IPS DF 6.9 (cell line): ENCODE measurements around the gene ABHD2.
A peak's percentile ranks its signal among the peaks of the same experiment; 100 is the strongest.

Source experiments
- DNase-seq: peaks from one replicate; pipeline ENCODE4 v3.0.0-alpha.2; 2013; ENCODE audit warnings: low read depth, low spot score
- H3K27ac ChIP-seq: one replicate; pipeline ENCODE4 v1.5.1; 2013; ENCODE audit warnings: low read length, control low read depth
- H3K27me3 ChIP-seq: 2 replicates; pipeline ENCODE4 v1.6.1; 2013; ENCODE audit warnings: mild to moderate bottlenecking, low read length; ENCODE audit not compliant: control insufficient read depth, insufficient read depth
- H3K36me3 ChIP-seq: 2 replicates; pipeline ENCODE4 v1.6.1; 2013; ENCODE audit warnings: low read length; ENCODE audit not compliant: control insufficient read depth, insufficient read depth
- H3K4me1 ChIP-seq: 2 replicates; pipeline ENCODE4 v1.6.1; 2013; ENCODE audit warnings: low read length; ENCODE audit not compliant: control insufficient read depth, insufficient read depth
- H3K4me3 ChIP-seq: 2 replicates; pipeline ENCODE4 v1.5.1; 2013; ENCODE audit warnings: mild to moderate bottlenecking, low read length
- H3K9me3 ChIP-seq: 2 replicates; pipeline ENCODE4 v1.6.1; 2013; ENCODE audit warnings: low read length, inconsistent platforms; ENCODE audit not compliant: control insufficient read depth, insufficient read depth
- WGBS: extraction: QIAGEN DNeasy Blood & Tissue Kit; methylation state at CpG from one replicate; pipeline ENCODE4 v1.1.7; 2013; ENCODE audit warnings: mixed read lengths, missing lambda C conversion rate; ENCODE audit not compliant: insufficient read length, insufficient coverage; 5-methylcytosine and 5-hydroxymethylcytosine counted together

ABHD2 gene

GRCh38 chr15:89088605-89089315 is 504 bp downstream of the ABHD2 start:
- Histone ChIP-seq H3K27ac (no peak overlapping the region), H3K4me1 (no peaks in the 10 kb centered on the region; the same call in none of the 2 replicates), H3K27me3 (no peaks in the 10 kb centered on the region), H3K36me3 (no peaks in the 10 kb centered on the region), H3K4me3 (peak overlapping the region; percentile 92), H3K9me3 (no peaks in the 10 kb centered on the region)
- no peak for DNase-seq
- whole genome bisulfite sequencing, result no CpG with 5 or more reads among the region's 44 CpGs

- Histone ChIP-seq H3K36me3 (no peaks in the 10 kb centered on the region), H3K4me1 (no peaks in the 10 kb centered on the region; the same call in none of the 2 replicates), H3K4me3 (no peak overlapping the region), H3K9me3 (no peaks in the 10 kb centered on the region), H3K27me3 (no peaks in the 10 kb centered on the region), H3K27ac (no peak overlapping the region)
- WGBS, result no CpG with 5 or more reads among the region's 5 CpGs
- no peak for DNase-seq
Measured at GRCh38 chr15:89089316-89090230, 1.3 kb downstream of the ABHD2 start.

GRCh38 chr15:89090791-89091626 is 2.8 kb downstream of the ABHD2 start:
- H3K4me3 ChIP-seq, result no peak overlapping the region

DNA sequence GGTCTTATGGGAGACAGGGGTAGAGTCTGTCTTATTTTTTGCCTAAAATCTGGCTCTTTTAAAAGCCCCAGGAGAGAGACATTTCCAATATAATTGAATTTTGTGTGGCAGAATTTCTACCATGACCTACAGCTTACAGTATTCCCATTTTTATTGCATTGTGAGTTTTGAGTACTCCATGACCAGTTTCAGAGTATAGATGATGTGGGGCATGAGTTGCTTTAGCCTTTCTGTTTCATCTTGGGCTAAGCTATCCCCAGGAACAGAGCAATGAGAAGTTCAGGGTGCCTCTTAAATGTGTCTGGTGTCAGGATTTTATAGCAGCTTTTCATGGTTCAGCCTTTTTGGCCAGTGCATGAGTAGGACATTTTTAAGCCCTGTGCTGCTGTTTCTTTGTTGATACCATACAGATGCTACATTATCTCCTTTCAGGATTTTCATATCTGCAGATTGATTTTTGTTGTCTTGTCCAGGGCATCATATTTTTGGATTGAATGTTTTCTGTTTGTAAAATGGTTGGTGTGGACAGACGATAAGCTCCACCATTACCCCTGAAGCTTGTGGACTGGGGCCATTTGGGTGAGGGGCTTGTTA is 3.5 kb downstream of the ABHD2 start:
- no peak for DNase-seq
- H3K9me3 ChIP-seq, result no peaks in the 10 kb centered on the region
- no peaks in the 10 kb centered on the region for H3K27me3 ChIP-seq
- no peaks in the 10 kb centered on the region for H3K36me3 ChIP-seq
- H3K4me3 ChIP-seq, result no peak overlapping the region
- no peaks in the 10 kb centered on the region; the same call in none of the 2 replicates for H3K4me1 ChIP-seq
- no peak overlapping the region for H3K27ac ChIP-seq
- no CpG with 5 or more reads among the region's 1 CpG for WGBS

More at GRCh38 chr15:89090791-89091626, 2.8 kb downstream of the ABHD2 start:
- no peak for DNase-seq
- no CpG with 5 or more reads among the region's 12 CpGs for WGBS
- Histone ChIP-seq H3K9me3 (no peaks in the 10 kb centered on the region), H3K27me3 (no peaks in the 10 kb centered on the region), H3K27ac (no peak overlapping the region), H3K36me3 (no peaks in the 10 kb centered on the region), H3K4me1 (no peaks in the 10 kb centered on the region; the same call in none of the 2 replicates)

DNA sequence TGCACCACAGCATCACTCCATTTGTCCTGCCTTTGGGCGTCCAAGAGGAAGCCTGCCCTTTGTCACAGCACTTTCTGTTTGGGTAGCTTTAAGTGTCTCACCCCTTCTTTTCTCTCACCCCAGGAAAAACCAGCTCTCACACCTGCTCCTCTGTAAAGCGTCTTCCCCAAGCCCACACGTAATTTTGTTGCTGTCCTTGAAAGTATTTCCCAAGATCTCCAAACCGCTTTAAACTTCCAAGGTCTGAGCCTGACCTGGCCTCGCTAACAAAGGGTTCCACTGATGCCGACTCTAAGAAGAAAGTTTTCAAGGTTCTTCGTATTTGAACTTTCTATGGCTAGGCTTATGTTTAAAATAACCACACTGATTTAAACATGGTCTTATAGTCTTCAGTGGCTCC is 5.3 kb downstream of the ABHD2 start:
- Histone ChIP-seq H3K27ac (no peak overlapping the region), H3K4me3 (no peak overlapping the region)

GRCh38 chr15:89095073-89095472 is 6.8 kb downstream of the ABHD2 start:
- no CpG with 5 or more reads among the region's 5 CpGs for WGBS
- Histone ChIP-seq H3K4me1 (no peaks in the 10 kb centered on the region), H3K4me3 (no peak overlapping the region), H3K9me3 (no peaks in the 10 kb centered on the region), H3K36me3 (no peaks in the 10 kb centered on the region), H3K27ac (no peak overlapping the region), H3K27me3 (no peaks in the 10 kb centered on the region)
- no peak for DNase-seq

More for the DNA sequence above, 5.3 kb downstream of the ABHD2 start:
- Histone ChIP-seq H3K4me1 (no peaks in the 10 kb centered on the region; the same call in 1 of the 2 replicates), H3K27me3 (no peaks in the 10 kb centered on the region), H3K9me3 (no peaks in the 10 kb centered on the region), H3K36me3 (no peaks in the 10 kb centered on the region)
- no peak for DNase-seq
- WGBS, result no CpG with 5 or more reads among the region's 7 CpGs

DNA sequence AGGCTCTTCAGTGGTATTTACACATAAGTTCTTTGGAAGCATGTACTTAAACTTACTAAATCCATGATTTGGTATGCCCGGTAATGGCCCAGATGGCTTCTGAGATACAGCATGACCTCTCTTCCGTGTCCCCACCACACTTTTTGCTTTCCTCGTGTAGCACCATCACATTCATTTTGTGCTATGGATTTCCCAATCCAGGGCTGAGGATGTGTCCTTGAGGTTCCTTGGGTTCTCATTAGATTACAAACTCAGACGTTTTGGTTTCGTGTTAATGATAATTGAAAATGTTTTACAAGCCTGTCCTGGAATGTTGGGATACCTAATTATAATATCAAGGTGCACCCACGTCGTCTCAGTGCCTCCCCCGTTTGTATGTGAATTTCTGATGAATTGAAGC is 7.3 kb downstream of the ABHD2 start:
- Histone ChIP-seq H3K36me3 (no peaks in the 10 kb centered on the region), H3K4me3 (no peak overlapping the region), H3K9me3 (no peaks in the 10 kb centered on the region), H3K27me3 (no peaks in the 10 kb centered on the region), H3K4me1 (no peaks in the 10 kb centered on the region), H3K27ac (no peak overlapping the region)
- DNase-seq, result no peak
- WGBS, result no CpG with 5 or more reads among the region's 8 CpGs

DNA sequence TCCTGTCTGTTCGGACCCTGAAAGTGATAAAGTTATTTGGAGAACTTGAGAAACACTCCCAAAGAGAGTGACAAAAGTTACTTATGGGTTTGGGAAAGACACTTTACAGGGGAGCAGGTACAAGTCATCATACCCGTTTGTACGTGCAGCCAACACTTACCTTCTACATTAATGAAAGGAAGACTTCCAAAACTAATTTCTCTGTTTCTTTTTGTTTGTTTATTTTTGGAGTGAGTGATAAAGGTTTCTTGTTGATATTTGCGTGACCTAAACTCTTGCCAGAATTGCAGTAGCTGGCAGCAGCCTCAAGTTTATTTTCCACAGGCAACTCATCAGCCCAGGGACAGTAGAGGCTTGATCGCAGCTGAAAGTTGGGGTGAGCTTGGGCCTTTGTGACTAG is 8.4 kb downstream of the ABHD2 start:
- no CpG with 5 or more reads among the region's 5 CpGs for WGBS
- no peaks in the 10 kb centered on the region for H3K36me3 ChIP-seq
- no peaks in the 10 kb centered on the region for H3K9me3 ChIP-seq
- H3K4me1 ChIP-seq, result no peaks in the 10 kb centered on the region
- no peaks in the 10 kb centered on the region for H3K27me3 ChIP-seq
- H3K4me3 ChIP-seq, result no peak overlapping the region
- no peak for DNase-seq
- H3K27ac ChIP-seq, result no peak overlapping the region

DNA sequence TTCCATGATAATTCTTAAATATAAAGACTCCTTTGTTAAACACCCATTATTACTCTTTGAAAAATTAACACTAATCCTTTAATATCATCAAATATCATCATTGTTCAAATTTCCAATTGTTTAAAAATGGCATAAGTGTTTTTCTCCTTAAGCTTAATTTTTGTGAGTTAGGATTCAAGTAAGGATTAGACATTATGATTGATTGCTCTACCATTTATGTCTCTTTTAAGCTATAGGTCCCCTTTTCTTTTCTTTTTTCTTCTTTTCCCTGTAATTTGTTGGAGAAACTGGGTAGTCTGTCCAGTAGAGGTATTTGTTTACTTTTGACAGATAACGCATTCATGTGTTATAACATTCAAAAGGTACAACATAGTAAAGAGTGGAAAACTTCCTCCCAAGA is 9.1 kb downstream of the ABHD2 start:
- DNase-seq, result no peak

DNA sequence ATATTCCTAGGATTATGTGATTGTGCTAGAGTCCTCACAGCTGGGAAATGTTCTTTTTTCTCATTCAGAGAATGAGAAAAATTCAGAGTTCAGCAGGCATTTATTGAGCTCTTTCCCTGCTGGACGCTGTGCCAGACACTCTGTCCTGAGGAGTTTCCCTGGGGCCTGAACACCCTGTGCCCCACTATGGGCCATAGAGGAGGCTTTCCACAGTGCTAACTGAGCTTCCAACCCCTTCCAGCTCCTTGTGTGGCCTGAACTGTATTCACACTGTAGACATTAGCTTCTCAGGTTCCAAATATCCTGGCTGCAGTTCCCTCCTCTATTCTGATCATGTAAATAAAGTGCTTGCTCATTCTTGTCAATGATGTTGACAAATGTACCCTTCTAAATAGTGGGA is 10.0 kb downstream of the ABHD2 start:
- H3K4me1 ChIP-seq, result no peaks in the 10 kb centered on the region
- no peak for DNase-seq
- H3K27ac ChIP-seq, result no peak overlapping the region
- WGBS, result no CpG with 5 or more reads among the region's 1 CpG
- H3K27me3 ChIP-seq, result no peaks in the 10 kb centered on the region
- no peaks in the 10 kb centered on the region for H3K36me3 ChIP-seq
- no peak overlapping the region for H3K4me3 ChIP-seq
- H3K9me3 ChIP-seq, result no peaks in the 10 kb centered on the region

More for the DNA sequence above, 9.1 kb downstream of the ABHD2 start:
- H3K27me3 ChIP-seq, result no peaks in the 10 kb centered on the region
- H3K27ac ChIP-seq, result no peak overlapping the region
- no peaks in the 10 kb centered on the region for H3K9me3 ChIP-seq
- WGBS, result no CpG with 5 or more reads among the region's 1 CpG
- H3K4me1 ChIP-seq, result no peaks in the 10 kb centered on the region
- no peak overlapping the region for H3K4me3 ChIP-seq
- H3K36me3 ChIP-seq, result no peaks in the 10 kb centered on the region
